ENCODE data around the gene NKAIN4.
"Not testable (repeated sequence)": the region's sequence is repeated elsewhere in the genome, so short reads cannot be mapped to it uniquely, and the experiment has no call there.

NKAIN4 gene

GRCh38 chr20:63236116-63236837 is 18.0 kb downstream of the NKAIN4 start:
- DNase-seq (ENCODE audit: low spot score), result no peak

- no peak for DNase-seq (ENCODE audit: low spot score)
Observed at GRCh38 chr20:63235399-63235983, 18.8 kb downstream of the NKAIN4 start, which contains the start of gene BIRC7. Gene BIRC7 (plus strand): TSS chr20:63235905. CDS start chr20:63236097, 192 bp downstream.

GRCh38 chr20:63234693-63235398 is 19.4 kb downstream of the NKAIN4 start:
- DNase-seq (ENCODE audit: low spot score), result no peak

- DNase-seq (ENCODE audit: low spot score), result no peak
Observed at GRCh38 chr20:63233924-63234323, 20.3 kb downstream of the NKAIN4 start.

- no peak for DNase-seq (ENCODE audit: low spot score)
Observed at GRCh38 chr20:63233061-63233344, 21.3 kb downstream of the NKAIN4 start.

- peak; percentile 82 for DNase-seq (ENCODE audit: low spot score)
Observed at GRCh38 chr20:63232235-63233060, 21.8 kb downstream of the NKAIN4 start.

- peak; percentile 88 for DNase-seq (ENCODE audit: low spot score)
Observed at GRCh38 chr20:63230800-63231268, 23.4 kb downstream of the NKAIN4 start.

- DNase-seq (ENCODE audit: low spot score), result no peak
Observed at GRCh38 chr20:63228806-63229205, 25.5 kb downstream of the NKAIN4 start.

GRCh38 chr20:63227260-63227659 is 27.0 kb downstream of the NKAIN4 start:
- DNase-seq (ENCODE audit: low spot score), result no peak

- DNase-seq (ENCODE audit: low spot score), result no peak
Observed at GRCh38 chr20:63226042-63226943, 28.0 kb downstream of the NKAIN4 start.

- DNase-seq (ENCODE audit: low spot score), result no peak
Observed at GRCh38 chr20:63225082-63225454, 29.2 kb downstream of the NKAIN4 start.

GRCh38 chr20:63224412-63225081 is 29.7 kb downstream of the NKAIN4 start:
- no peak for DNase-seq (ENCODE audit: low spot score)

- no peak for DNase-seq (ENCODE audit: low spot score)
Observed at GRCh38 chr20:63223826-63224207, 30.4 kb downstream of the NKAIN4 start.

GRCh38 chr20:63223121-63223825 is 31.0 kb downstream of the NKAIN4 start:
- peak; percentile 66 for DNase-seq (ENCODE audit: low spot score)

GRCh38 chr20:63222541-63222940 is 31.7 kb downstream of the NKAIN4 start:
- DNase-seq (ENCODE audit: low spot score), result no peak

GRCh38 chr20:63221400-63222053 is 32.7 kb downstream of the NKAIN4 start:
- not testable (repeated sequence) for DNase-seq (ENCODE audit: low spot score)

- no peak for DNase-seq (ENCODE audit: low spot score)
Observed at GRCh38 chr20:63220696-63221399, 33.4 kb downstream of the NKAIN4 start.

- DNase-seq (ENCODE audit: low spot score), result no peak
Observed at GRCh38 chr20:63219866-63220521, 34.3 kb downstream of the NKAIN4 start.

All from GM03348 (cell line).